Panc1 (cell line): Measurements from ENCODE around the gene PPCS.

Experiments
- POLR2AphosphoS5 ChIP-seq: IDR thresholded peaks from 2 replicates; pipeline ENCODE4 v1.6.1; 2012; ENCODE audit warnings: mild to moderate bottlenecking, low read depth, low read length, moderate library complexity
- SIN3A ChIP-seq: IDR thresholded peaks from 2 replicates; pipeline ENCODE4 v1.6.1; 2012; ENCODE audit warnings: low read depth, mild to moderate bottlenecking, low read length, moderate library complexity, borderline replicate concordance; ENCODE audit not compliant: insufficient read depth
- TF ChIP-seq, protein P1 (sequence below): fragments of 450-650 bp; IDR thresholded peaks from 2 replicates; pipeline ENCODE4 v1.5.1; 2017; ENCODE audit warnings: mild to moderate bottlenecking
- TF ChIP-seq, protein P2 (sequence below), 2 experiments: IDR thresholded peaks; 2 replicates each; pipeline ENCODE4 v1.6.1; 2011 to 2012; ENCODE audit warnings: low read depth in 2 of 2, control low read depth in 1 of 2, low read length in 1 of 2, mild to moderate bottlenecking in 1 of 2, moderate library complexity in 1 of 2; ENCODE audit not compliant: insufficient read depth in 1 of 2

DNA sequence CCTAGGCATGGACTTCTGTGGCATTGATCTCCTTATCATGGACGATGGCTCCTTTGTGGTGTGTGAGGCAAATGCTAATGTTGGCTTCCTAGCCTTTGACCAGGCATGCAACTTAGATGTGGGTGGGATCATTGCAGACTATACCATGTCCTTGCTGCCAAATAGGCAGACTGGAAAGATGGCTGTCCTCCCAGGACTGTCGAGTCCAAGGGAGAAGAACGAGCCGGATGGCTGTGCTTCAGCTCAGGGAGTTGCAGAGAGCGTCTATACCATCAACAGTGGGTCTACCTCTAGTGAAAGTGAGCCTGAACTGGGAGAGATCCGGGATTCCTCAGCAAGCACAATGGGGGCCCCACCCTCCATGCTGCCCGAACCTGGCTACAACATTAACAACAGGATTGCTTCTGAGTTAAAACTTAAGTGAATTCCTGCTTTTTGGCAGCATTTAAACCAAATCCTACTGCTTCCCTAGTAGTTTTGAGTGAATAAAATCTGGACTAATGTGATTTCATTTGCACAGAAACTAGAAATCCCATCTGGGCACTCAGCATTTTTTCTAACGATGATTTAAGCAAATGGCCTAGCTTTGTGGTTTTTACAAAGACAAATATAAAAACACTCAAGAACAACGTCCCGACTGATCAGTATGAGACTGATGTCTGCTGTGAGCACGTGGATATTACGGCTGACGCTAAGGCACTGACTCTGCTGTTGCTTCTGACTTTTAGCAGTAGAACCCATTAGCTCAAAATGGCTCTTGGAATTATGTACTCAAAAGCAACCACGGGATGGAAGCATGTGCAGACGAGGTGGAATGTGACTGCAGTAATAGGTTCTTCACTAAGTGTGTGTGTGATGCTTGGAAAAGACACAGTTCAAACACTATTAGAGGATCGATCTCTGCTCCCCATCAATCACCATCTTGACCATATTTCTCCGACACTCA is 41.5 kb upstream of the PPCS start:
- TF ChIP-seq, protein P1, sequence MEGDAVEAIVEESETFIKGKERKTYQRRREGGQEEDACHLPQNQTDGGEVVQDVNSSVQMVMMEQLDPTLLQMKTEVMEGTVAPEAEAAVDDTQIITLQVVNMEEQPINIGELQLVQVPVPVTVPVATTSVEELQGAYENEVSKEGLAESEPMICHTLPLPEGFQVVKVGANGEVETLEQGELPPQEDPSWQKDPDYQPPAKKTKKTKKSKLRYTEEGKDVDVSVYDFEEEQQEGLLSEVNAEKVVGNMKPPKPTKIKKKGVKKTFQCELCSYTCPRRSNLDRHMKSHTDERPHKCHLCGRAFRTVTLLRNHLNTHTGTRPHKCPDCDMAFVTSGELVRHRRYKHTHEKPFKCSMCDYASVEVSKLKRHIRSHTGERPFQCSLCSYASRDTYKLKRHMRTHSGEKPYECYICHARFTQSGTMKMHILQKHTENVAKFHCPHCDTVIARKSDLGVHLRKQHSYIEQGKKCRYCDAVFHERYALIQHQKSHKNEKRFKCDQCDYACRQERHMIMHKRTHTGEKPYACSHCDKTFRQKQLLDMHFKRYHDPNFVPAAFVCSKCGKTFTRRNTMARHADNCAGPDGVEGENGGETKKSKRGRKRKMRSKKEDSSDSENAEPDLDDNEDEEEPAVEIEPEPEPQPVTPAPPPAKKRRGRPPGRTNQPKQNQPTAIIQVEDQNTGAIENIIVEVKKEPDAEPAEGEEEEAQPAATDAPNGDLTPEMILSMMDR = no peak
- TF ChIP-seq POLR2AphosphoS5 (no peak), SIN3A (no peak)
- TF ChIP-seq, protein P2, sequence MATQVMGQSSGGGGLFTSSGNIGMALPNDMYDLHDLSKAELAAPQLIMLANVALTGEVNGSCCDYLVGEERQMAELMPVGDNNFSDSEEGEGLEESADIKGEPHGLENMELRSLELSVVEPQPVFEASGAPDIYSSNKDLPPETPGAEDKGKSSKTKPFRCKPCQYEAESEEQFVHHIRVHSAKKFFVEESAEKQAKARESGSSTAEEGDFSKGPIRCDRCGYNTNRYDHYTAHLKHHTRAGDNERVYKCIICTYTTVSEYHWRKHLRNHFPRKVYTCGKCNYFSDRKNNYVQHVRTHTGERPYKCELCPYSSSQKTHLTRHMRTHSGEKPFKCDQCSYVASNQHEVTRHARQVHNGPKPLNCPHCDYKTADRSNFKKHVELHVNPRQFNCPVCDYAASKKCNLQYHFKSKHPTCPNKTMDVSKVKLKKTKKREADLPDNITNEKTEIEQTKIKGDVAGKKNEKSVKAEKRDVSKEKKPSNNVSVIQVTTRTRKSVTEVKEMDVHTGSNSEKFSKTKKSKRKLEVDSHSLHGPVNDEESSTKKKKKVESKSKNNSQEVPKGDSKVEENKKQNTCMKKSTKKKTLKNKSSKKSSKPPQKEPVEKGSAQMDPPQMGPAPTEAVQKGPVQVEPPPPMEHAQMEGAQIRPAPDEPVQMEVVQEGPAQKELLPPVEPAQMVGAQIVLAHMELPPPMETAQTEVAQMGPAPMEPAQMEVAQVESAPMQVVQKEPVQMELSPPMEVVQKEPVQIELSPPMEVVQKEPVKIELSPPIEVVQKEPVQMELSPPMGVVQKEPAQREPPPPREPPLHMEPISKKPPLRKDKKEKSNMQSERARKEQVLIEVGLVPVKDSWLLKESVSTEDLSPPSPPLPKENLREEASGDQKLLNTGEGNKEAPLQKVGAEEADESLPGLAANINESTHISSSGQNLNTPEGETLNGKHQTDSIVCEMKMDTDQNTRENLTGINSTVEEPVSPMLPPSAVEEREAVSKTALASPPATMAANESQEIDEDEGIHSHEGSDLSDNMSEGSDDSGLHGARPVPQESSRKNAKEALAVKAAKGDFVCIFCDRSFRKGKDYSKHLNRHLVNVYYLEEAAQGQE (IDR thresholded peaks at IDR 0.05; ENCODE audit: insufficient read depth in 1 of 2, low read depth in 2 of 2, low read length in 1 of 2) = no peak
